Femur (tissue), 1 donor: ENCODE measurements around the gene BRWD1.
"Not testable (repeated sequence)": the region's sequence is repeated elsewhere in the genome, so short reads cannot be mapped to it uniquely, and the experiment has no call there.

ENCODE experiments used
- DNase-seq: peaks from one replicate; pipeline ENCODE4 v3.0.0-alpha.2; 2017

The BRWD1 gene

DNA sequence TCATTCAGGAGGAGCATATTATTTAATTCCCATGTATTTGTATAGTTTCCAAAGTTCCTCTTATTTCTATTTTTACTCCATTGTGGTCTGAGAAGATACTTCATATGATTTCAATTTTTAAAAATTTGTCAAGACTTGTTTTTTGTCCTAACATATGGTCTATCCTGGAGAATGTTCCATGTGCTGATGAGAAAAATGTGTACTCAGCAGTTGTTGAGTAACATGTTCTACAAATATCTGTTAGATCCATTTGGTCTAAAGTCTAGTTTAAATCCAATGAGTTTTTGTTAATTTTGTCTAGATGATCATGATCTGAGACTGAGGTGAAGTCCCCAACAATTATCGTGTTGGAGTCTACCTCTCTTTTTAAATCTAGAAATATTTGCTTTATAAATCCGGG is 144.6 kb downstream of the BRWD1 start:
- DNase-seq, result no peak

DNA sequence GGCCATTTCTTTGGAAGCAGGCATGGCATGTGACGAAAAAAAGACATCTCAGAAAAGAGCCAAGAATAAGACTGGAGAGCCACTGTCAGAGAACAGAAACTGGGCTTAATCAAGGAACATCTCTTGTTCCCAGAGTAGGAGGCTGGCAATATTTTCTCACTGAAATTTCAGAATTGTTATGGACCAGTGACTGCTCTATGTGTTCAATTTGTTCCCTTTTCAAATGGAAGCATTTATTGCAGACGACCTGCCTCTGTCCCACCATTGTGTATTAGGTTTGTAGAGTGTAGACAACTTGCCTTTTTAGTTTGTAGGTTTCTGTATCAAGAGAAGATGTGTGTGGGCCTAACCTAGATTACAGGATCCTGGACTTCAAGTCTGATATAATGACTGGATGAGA is 148.9 kb downstream of the BRWD1 start:
- DNase-seq, result no peak

DNA sequence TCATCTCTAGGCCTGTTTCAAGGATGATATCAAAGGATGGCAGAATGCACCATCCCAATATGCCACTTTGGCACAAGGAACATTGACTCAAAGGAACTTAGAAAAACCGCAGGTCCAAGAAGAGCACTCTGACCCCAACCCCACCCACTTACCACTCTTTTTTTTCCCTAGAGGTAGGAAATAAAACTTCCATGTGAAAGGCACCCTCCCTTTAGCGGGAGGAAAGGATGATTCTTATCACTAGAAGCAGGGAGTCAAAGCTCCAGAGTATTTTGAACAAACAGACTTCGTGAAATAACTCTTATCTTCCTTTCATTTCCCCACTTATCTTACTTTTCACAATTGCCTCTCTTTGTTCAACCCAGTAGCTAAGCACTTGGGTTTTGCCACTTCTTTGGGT is 152.4 kb downstream of the BRWD1 start:
- no peak for DNase-seq

DNA sequence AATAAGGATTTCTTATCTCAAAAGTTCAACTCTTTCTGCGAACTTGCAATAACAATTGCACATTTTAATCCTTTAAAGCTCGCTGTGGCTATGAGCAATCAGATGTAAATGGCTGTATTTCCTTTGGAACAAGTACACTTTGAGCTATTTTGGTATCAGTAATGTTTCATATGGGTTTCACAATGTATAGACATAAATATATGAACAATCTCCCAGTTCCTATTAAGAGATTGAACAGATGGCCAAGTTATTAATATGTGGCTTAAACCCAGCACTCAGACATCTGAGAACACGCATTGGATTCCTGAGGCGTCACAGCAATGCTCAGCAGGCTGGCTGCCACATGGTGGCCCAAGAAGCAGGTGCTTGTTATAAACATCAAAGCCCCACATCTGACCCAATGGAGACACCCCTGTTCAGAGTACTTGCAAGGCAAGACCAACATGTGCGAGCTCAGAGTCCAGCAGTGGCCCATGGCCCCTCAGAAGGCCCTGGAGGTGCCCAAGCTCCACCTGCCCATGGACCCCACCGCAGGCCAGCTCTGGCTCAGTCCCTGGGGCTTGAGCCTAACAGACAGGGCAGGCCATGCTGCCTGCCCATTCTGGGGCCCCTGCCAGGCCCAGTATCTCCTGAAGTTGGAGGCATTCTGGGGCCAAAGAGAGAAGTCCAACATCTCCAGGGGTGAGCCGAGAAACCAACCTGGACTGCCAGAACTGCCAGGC is 153.9 kb downstream of the BRWD1 start:
- DNase-seq, result peak; percentile 31

DNA sequence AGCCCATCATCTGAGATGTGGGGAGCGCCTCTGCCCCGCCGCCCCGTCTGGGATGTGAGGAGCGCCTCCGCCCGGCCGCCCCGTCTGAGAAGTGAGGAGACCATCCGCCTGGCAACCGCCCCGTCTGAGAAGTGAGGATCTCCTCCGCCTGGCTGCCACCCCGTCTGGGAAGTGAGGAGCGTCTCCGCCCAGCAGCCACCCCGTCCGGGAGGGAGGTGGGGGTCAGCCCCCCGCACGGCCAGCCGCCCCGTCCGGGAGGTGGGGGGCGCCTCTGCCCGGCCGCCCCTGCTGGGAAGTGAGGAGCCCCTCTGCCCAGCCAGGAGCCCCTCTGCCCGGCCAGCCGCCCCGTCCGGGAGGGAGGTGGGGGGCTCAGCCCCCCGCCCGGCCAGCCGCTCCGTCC is 156.2 kb downstream of the BRWD1 start:
- not testable (repeated sequence) for DNase-seq

DNA sequence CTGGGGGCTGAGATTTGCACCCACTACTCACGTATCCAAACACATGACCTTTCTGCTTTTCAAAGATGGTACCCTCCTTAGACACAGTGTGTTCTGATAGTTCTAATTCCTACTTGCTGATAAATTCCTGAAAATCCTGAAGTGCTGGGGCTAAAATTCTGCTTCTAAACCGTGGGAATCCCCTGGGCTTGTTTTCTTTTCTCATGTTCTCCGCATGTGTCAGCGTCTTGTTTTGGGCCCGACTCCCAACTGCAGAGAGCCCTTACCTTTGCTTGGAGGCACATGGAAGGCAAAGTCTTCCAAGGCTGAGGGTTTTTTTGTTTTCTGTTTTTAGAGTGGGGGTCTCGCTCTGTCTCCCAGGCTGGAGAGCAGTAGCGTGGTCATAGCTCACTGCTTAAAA is 157.4 kb downstream of the BRWD1 start:
- DNase-seq, result no peak

DNA sequence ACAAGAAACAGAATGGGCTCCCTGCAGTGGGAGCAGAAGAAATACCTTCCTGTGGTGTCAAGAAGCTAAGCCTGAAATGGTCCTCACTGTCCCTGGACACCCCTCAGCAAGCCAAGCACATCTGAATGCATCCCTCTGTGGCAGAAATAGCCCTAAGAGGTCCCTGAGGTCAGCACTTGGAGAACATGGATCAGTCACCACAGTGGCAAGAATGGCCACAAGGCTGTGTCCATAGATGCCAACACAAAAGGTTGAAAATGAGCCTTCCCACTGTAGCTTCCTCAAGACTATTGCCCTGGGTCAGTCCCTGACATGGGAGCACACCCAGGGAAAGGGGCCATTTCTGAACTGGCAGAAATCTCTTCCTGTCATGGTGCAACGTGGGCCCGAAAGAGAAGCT is 157.9 kb downstream of the BRWD1 start:
- no peak for DNase-seq

DNA sequence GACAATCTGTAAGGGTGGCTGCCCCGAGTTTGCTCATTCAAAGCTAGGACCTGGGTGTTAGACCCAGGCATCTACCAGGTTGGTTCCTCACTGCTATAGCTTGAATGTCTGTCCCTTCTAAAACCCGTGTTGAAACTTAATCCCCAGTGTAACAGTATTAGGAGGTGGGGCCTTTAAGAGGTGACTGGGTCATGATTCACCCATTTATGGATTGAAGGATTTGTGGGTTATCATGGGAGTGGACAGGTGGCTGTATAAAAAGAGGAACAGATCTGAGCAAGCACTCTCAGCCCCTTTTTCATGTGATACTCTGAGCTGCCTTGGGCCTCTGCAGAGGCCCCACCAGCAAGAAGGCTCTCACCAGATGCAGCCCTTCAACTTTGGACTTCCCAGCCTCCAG is 159.6 kb downstream of the BRWD1 start:
- DNase-seq, result no peak

DNA sequence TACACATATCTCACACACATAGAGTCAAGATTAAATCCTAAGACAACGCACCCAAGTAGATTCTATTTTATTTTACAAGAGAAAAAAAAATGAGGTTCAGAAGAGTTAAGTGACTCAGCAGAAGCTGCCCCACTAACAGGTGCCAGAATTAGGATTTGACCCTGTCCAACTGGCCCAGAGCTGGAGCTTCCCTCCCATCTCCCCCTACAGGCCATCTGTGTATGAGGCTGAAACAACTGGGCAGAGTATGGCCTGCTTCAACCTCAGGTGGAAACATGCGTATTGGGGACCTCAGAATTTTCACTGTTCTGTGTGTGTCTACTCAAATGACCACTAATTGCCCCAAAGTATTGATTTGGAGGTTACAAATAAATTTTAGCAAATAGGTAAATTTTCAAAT is 160.1 kb downstream of the BRWD1 start:
- no peak for DNase-seq

DNA sequence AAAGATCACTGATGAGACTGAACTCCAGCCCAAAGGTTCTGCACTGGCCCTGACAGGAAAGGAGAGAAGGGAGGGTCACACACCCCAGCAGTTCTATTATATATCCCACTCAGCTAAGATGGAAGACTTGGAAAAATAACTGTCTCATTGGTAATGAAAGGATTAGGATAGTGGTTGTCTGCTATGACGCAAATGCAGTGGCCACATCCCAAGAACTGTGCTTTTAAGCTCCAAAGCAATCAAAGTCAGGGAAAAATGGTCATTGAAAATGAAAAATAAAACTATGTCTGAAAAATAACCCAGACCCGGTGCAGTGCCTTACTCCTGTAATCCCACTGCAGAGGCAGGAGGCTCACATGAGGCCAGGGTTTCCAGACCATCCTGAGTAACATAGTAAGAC is 161.2 kb downstream of the BRWD1 start:
- DNase-seq, result no peak

DNA sequence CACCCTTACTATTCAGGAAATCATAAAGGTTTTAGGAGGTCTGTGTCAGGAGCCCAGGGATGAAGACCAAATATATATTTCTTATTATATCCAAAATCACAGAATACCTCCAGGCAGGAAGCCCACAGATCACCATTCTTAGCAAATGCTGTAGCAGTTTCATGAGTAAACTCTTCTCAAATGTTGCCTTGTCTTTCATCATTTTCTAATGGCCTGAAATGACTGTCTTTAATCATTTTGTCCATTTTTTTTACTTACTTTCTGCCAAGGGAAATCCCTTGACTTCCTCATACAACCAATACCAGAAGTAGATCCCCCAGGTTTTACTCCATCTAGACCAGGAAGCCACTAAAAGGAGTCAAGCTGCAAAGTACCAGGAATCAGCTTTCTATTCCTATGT is 162.6 kb downstream of the BRWD1 start:
- DNase-seq, result no peak

DNA sequence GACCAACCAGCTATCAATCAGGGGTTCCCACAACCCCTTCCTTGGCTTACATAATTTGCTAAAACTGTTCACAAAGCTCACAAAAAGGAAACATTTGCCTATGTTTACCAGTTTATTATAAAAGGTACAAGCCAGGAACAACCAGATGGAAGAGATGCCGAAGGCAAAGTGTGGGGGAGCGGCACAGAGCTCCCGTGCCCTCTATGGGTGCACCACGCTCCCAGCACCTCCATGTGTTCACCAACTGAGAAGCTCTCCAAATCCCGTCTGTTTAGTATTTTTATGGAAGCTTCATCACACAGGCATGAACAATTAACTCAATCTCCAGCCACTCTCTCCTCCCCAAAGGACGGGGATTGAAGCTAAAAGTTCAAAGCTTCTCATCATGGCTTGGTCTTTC is 163.1 kb downstream of the BRWD1 start:
- DNase-seq, result no peak

DNA sequence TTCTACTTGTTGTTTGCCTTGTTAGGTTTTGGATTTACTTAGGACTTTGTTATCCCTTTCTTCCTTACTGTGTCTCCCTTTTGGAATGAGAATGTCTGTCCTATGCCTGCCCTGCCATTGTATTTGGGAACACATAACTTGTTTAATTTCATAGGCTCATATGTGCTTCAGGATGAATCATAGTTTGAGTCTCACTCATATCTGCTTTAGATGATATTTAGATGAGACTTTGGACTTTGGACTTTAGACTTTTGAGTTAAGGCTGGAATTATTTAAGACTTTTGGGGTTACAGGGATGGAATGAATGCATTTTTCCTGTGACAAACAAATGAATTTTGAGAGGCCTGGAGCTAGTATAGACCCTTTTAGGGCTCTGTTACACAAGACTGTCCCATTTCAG is 163.6 kb downstream of the BRWD1 start:
- no peak for DNase-seq

DNA sequence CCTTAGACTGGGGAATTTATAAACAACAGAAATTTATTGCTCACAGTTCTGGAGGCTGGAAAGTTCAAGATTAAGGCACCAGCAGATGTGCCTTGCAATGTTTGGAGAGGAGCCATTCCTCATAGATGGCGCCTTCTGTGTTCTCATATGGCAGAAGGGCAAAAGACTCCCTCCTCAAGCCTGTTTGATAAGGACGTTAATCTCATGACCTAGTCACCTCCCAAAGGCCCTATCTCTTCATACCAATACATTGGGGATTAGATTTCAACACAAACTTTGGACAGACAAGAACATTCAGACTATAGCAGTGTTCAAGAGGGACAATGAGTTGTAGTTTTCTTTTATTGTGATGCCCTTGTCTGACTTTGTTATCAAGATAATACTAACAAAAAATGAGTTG is 164.5 kb downstream of the BRWD1 start:
- DNase-seq, result no peak

DNA sequence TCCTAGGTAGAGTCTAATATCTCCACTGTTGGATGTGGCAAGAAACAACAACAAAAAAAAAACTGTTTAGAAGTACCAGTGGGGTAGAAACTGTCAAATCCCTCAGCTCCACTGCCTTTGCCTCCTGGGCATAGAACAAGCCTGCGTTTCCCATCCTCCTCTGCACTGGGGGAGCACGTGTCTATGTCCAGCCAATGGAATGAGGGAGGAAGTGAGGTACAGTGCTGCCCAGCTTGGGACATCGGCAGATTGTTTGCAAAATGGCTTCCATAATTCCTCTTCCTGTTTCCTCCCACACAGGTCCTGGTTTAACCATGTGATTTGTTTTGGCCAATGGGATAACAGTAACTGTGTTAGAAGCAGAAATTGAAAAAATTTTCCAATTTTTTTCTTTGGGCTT is 169.2 kb downstream of the BRWD1 start:
- DNase-seq, result no peak

DNA sequence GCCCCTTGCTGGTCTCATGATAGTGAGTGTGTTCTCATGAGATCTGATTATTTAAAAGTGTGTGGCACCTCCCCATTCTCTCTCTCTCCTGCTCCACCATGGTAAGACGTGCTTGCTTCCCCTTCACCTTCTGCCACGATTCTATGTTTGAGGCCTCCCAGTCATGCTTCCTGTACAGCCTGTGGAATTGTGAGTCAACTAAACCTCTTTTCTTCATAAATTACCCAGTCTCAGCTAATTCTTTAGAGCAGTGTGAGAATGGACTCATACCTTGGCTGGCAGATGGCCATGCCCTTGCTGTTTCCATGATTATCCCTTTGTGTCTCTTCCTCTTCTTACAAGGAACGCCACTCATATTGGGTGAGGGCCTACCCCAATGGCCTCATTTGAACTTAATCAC is 170.5 kb downstream of the BRWD1 start:
- DNase-seq, result no peak

DNA sequence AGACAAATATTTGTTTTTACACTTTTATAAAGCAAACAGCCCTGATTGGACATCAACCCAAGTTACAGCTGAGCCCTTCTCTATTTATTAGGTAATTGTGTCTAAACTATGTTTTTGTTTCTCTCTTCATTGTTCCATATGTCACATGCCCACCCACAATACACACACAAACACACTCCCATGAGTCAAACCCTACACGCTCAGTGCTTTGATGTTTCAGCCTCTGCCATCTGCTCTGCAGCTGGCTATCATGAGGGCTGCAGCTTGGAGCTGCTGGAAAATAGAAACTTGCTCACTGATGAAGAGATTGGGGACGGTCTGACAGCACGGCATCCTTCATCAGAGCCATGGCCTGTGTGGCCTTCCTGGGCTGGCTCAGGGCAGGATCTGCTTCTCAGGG is 171.9 kb downstream of the BRWD1 start:
- DNase-seq, result no peak

DNA sequence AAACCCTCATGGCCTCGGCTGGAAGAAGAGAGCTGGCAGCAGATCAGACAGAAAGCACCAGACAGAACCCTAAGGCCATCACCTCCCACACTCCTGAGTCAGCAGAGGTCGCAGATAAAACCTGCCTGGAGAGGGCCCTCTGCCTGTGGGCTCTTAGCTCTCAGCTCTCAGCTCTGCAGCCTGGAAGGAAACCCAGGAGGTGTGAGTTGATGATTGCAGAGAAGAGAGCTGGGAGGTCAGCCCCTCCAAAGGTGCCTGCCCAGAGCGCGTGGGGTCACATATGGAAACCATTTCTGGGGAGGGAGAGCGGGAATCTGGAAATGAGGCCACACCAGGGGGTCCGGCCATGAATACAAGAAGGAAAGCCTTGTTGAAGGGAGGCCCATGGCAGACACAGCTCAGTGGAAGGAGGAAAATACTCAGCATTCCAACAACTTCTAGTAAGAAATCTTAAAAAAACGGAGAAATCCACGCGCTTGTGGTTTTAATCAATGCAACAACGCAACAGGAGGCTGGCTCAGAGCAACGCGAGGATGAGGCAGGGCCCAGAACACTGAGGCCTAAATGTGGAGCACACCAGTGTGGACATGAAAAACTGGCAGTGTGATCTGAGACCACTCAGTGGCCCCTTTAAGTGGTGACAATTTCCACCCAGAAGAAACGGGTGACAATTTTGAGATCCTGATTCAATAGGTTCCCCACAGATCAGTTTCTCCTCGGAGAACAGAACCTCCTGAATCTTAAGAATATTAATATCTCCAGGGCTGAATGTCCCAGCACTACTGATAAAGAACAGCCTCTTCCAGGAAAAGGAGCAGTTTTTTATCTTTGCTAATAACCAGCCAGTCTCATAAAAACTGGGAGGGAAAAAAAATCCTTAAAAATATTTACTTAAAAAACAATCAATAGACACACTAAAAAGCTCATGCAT is 175.9 kb downstream of the BRWD1 start:
- peak; percentile 66 for DNase-seq

DNA sequence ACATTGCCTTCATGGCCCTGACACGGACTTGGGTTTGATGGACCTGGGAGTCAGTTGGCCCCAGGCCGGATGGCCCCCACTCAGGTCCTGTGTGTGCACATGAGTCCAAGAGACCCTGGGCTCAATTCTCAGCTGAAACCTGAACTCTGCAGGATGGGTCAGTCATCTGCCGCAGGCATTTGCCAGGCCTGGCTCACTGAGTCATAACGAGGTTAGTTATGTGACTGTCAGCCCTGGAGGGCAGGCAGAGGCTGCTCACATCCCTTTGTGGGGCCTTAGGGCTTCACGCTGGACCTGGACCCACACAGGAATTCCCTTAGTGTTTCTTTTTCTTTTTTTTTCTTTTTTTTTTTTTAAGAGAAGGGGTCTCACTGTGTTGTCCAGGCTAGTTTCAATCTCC is 176.7 kb downstream of the BRWD1 start:
- DNase-seq, result no peak

DNA sequence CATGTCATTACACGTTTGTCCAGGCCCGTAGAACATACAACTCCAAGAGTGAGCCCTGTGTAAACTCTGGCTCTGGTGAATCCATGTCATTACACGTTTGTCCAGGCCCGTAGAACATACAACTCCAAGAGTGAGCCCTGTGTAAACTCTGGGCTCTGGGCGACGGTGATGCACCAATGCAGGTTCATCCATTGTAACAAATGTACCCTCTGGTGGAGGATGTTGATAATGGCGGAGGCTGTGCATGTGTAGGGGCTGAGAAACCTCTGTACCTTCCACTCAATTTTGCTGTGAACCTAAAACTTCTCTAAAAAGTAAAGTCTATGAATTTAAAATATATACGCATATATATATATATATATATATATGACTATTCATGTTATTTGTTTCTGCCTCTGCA is 177.3 kb downstream of the BRWD1 start:
- not testable (repeated sequence) for DNase-seq

DNA sequence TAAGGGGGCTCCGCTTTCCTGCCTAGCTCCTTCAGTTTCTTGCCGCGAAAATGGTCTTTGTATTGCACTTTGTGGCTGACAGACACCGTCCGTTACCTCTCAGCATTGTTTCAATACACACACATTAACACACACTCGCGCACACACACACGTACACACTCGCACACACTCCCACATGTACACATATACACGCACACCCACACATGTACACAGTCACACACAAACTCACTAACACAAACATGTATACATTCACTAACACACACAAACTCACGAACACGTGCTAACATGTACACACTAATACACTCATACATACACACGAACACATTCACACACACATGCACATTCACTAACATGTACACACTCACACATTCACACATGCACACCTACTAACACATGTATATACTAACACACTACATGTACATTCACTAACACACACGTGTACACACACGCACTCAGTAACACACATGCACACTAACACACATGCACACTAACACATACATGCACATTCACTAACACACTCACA is 179.1 kb downstream of the BRWD1 start:
- DNase-seq, result no peak
